Naive thymus-derived CD4-positive, alpha-beta T cell (primary cell): ENCODE measurements around the gene LDHB. TPM values are rescaled to one million over a fixed set of nuclear protein-coding genes. Genes with fewer than 3 reads are reported as not detected.

Source experiments
- ATAC-seq: fragments of 150-1000 bp; cut with Tn5 transposase; 2 replicates; pipeline ENCODE4 v1.10.0; 2021; ENCODE audit warnings: mild to moderate bottlenecking, moderate library complexity
- CTCF ChIA-PET: fragments of 350-600 bp; sonication (Branson Sonifier 250); formaldehyde crosslinking; loops from one replicate; lab custom pipeline; 2021; ENCODE audit warnings: antibody characterized with exemption; lab: Charles Lee
- POLR2A ChIA-PET: fragments of 350-600 bp; sonication (Branson Sonifier 250); formaldehyde crosslinking; loops from one replicate; lab custom pipeline; 2021; ENCODE audit warnings: antibody characterized with exemption, inconsistent platforms; lab: Charles Lee
- DNase-seq, 9 donors: peaks; one replicate each; pipeline versions ENCODE4 v3.0.0 to v3.0.0-alpha.2; 2020 to 2022; ENCODE audit warnings: mixed read lengths in 1 of 9
- H3K27ac ChIP-seq: one replicate; pipeline ENCODE4 v1.7.0; 2013; ENCODE audit warnings: mild to moderate bottlenecking, low read depth, low read length, moderate library complexity
- H3K27me3 ChIP-seq, 2 donors: one replicate each; pipeline ENCODE4 v1.7.0; 2013; ENCODE audit warnings: low read length in 2 of 2, mild to moderate bottlenecking in 2 of 2, moderate library complexity in 2 of 2; ENCODE audit not compliant: control insufficient read depth in 2 of 2, insufficient read depth in 2 of 2
- H3K36me3 ChIP-seq, 3 experiments: 1 replicate in 2 of 3; 2 replicates in 1 of 3; pipeline ENCODE4 v1.7.0; 2013; ENCODE audit warnings: low read length in 3 of 3, mild to moderate bottlenecking in 3 of 3, moderate library complexity in 1 of 3; ENCODE audit not compliant: insufficient read depth in 3 of 3, control insufficient read depth in 2 of 3
- H3K4me1 ChIP-seq, 2 donors: one replicate each; pipeline ENCODE4 v1.7.0; 2013; ENCODE audit warnings: low read length in 2 of 2, mild to moderate bottlenecking in 2 of 2, moderate library complexity in 1 of 2; ENCODE audit not compliant: control insufficient read depth in 2 of 2, insufficient read depth in 2 of 2
- H3K4me3 ChIP-seq: 2 replicates; pipeline ENCODE4 v1.7.0; 2013; ENCODE audit warnings: mild to moderate bottlenecking, low read length
- H3K9me3 ChIP-seq, 3 experiments: 1 replicate in 2 of 3; 2 replicates in 1 of 3; pipeline ENCODE4 v1.7.0; 2013; ENCODE audit warnings: low read length in 3 of 3; ENCODE audit not compliant: control insufficient read depth in 2 of 3
- H3K27ac Mint-ChIP-seq, 9 donors: one replicate each; pipeline ENCODE4 v1.8.0; 2020 to 2022; ENCODE audit warnings: mixed read lengths in 9 of 9, mild to moderate bottlenecking in 8 of 9, moderate library complexity in 5 of 9, inconsistent platforms in 2 of 9
- H3K27me3 Mint-ChIP-seq, 5 donors: one replicate each; pipeline ENCODE4 v1.8.0; 2021 to 2022; ENCODE audit warnings: mixed read lengths in 5 of 5, mild to moderate bottlenecking in 1 of 5
- H3K36me3 Mint-ChIP-seq, 5 donors: one replicate each; pipeline ENCODE4 v1.8.0; 2020 to 2022; ENCODE audit warnings: mixed read lengths in 5 of 5, mild to moderate bottlenecking in 3 of 5, inconsistent platforms in 1 of 5
- H3K4me1 Mint-ChIP-seq, 7 donors: one replicate each; pipeline ENCODE4 v1.8.0; 2020 to 2022; ENCODE audit warnings: mixed read lengths in 7 of 7, mild to moderate bottlenecking in 3 of 7, inconsistent platforms in 1 of 7
- H3K4me3 Mint-ChIP-seq, 10 donors: one replicate each; pipeline ENCODE4 v1.8.0; 2020 to 2022; ENCODE audit warnings: mild to moderate bottlenecking in 10 of 10, mixed read lengths in 10 of 10, moderate library complexity in 6 of 10, inconsistent platforms in 2 of 10
- H3K9me3 Mint-ChIP-seq, 11 donors: one replicate each; pipeline ENCODE4 v1.8.0; 2020 to 2022; ENCODE audit warnings: mixed read lengths in 11 of 11, mild to moderate bottlenecking in 4 of 11, inconsistent platforms in 1 of 11, moderate library complexity in 1 of 11
- intact Hi-C, 2 donors: fragments of 100-400 bp; cut with micrococcal nuclease; formaldehyde crosslinking; loops; one replicate each; pipeline ENCODE4 v1.15.1; 2023
- polyA plus RNA-seq, 2 donors: library from polyadenylated mRNA; unstranded; fragments of 300-500 nt; fragmentation: Illumina TruSeq; gene quantifications; one replicate each; pipeline ENCODE4 v1.2.3, GENCODE V29; 2021
- total RNA-seq, 6 experiments: library from RNA in 5 of 6; stranded (reverse) in 5 of 6; gene quantifications; 1 replicate in 5 of 6; 2 replicates in 1 of 6; pipeline ENCODE4 v1.2.3 and lab custom pipeline; 2021 to 2026

Gene LDHB
- total and polyA plus RNA-seq, 7 experiments from 2014 or later, result 630 to 2,849 (median 1,265) TPM

- intact Hi-C loops, result loop anchor here in 1 of 2 donors (5.0 to 10.0 kb wide), 2 partner anchors 389 to 476 kb away; no protein-coding TSS in a partner anchor
- Mint-ChIP-seq H3K36me3 (no peaks in the 10 kb centered on the region), H3K27me3 (peaks cover 0 to 12% (median 0%) of the 10 kb centered on the region in 5 donors), H3K27ac (no peak overlapping the region), H3K4me1 (peaks cover 5 to 39% (median 22%) of the 10 kb centered on the region in 7 donors), H3K9me3 (no peaks in the 10 kb centered on the region), H3K4me3 (no peak overlapping the region)
- H3K4me1 ChIP-seq, result peaks cover 1 to 15% of the 10 kb centered on the region in 2 donors
- ChIA-PET CTCF (interaction anchor here (0.6 to 5.2 kb wide), 6 partner anchors 17 to 750 kb away, joined by 3 to 34 read pairs (median 4); no protein-coding TSS in a partner anchor), POLR2A (interaction anchor here (0.7 to 1.7 kb wide), 3 partner anchors 11 to 76 kb away, joined by 3 to 4 read pairs (median 3); no protein-coding TSS in a partner anchor)
- H3K27me3 ChIP-seq, result no peaks in the 10 kb centered on the region
- DNase-seq (no peak), ATAC-seq (no peak)
- H3K4me3 ChIP-seq, result no peak overlapping the region
- no peak overlapping the region for H3K27ac ChIP-seq
- no peaks in the 10 kb centered on the region for H3K36me3 ChIP-seq
- no peaks in the 10 kb centered on the region for H3K9me3 ChIP-seq
Measured at GRCh38 chr12:21695986-21696385, 38.3 kb upstream of the LDHB start.

- DNase-seq (no peak), ATAC-seq (no peak)
- Histone ChIP-seq H3K4me1 (peaks cover 3 to 23% of the 10 kb centered on the region in 2 donors), H3K27ac (no peak overlapping the region), H3K9me3 (peaks cover 0 to 1% (median 0%) of the 10 kb centered on the region in 3 experiments), H3K27me3 (no peaks in the 10 kb centered on the region), H3K4me3 (no peak overlapping the region), H3K36me3 (no peaks in the 10 kb centered on the region)
- H3K4me1 Mint-ChIP-seq, result peaks cover 11 to 47% (median 31%) of the 10 kb centered on the region in 7 donors
- no peak overlapping the region for H3K4me3 Mint-ChIP-seq
- H3K36me3 Mint-ChIP-seq, result peaks cover 0 to 7% (median 3%) of the 10 kb centered on the region in 5 donors
- CTCF ChIA-PET, result no interaction called here
- H3K27me3 Mint-ChIP-seq, result peaks cover 0 to 5% (median 0%) of the 10 kb centered on the region in 5 donors
- H3K27ac Mint-ChIP-seq, result peak overlapping the region in 1 of 9 donors; percentile 37
- intact Hi-C loops, result loop anchor here in 1 of 2 donors (5.0 to 10.0 kb wide), 4 partner anchors 390 to 938 kb away; no protein-coding TSS in a partner anchor
- H3K9me3 Mint-ChIP-seq, result peaks cover 0 to 11% (median 7%) of the 10 kb centered on the region in 11 donors
- POLR2A ChIA-PET, result no interaction called here
Measured at GRCh38 chr12:21694660-21695059, 37.0 kb upstream of the LDHB start.

GRCh38 chr12:21691515-21691914 lies 33.9 kb upstream of the LDHB start:
- no peak overlapping the region for H3K27ac ChIP-seq
- H3K27me3 Mint-ChIP-seq, result peaks cover 0 to 4% (median 0%) of the 10 kb centered on the region in 5 donors
- peak overlapping the region in 5 of 10 donors; percentile 9 to 67 (median 36) for H3K4me3 Mint-ChIP-seq
- H3K36me3 ChIP-seq, result no peaks in the 10 kb centered on the region
- intact Hi-C loops, result loop anchor here in 1 of 2 donors (5.0 to 10.0 kb wide), 3 partner anchors 393 to 941 kb away; no protein-coding TSS in a partner anchor
- ATAC-seq (no peak), DNase-seq (no peak)
- H3K4me3 ChIP-seq, result no peak overlapping the region
- peaks cover 11 to 37% (median 27%) of the 10 kb centered on the region in 7 donors for H3K4me1 Mint-ChIP-seq
- H3K4me1 ChIP-seq, result peaks cover 3 to 22% of the 10 kb centered on the region in 2 donors
- ChIA-PET POLR2A (interaction anchor here (1.2 kb wide), 1 partner anchor 13 kb away, joined by 5 read pairs; no protein-coding TSS in a partner anchor), CTCF (interaction anchor here (0.5 to 1.5 kb wide), 2 partner anchors 9 to 401 kb away, joined by 3 to 4 read pairs; no protein-coding TSS in a partner anchor)
- H3K9me3 Mint-ChIP-seq, result peaks cover 0 to 34% (median 16%) of the 10 kb centered on the region in 11 donors
- H3K36me3 Mint-ChIP-seq, result peaks cover 11 to 25% (median 13%) of the 10 kb centered on the region in 5 donors
- H3K27ac Mint-ChIP-seq, result peak overlapping the region in 8 of 9 donors; percentile 25 to 88 (median 78)
- peaks cover 4 to 10% (median 4%) of the 10 kb centered on the region in 3 experiments for H3K9me3 ChIP-seq
- H3K27me3 ChIP-seq, result no peaks in the 10 kb centered on the region

- Histone ChIP-seq H3K4me1 (peaks cover 3 to 22% of the 10 kb centered on the region in 2 donors), H3K36me3 (no peaks in the 10 kb centered on the region), H3K9me3 (peaks cover 4 to 10% (median 4%) of the 10 kb centered on the region in 3 experiments), H3K27ac (peak overlapping the region; percentile 40), H3K27me3 (no peaks in the 10 kb centered on the region), H3K4me3 (no peak overlapping the region)
- ChIA-PET POLR2A (interaction anchor here (0.6 to 1.2 kb wide), 3 partner anchors 10 to 33 kb away, joined by 4 to 5 read pairs (median 4); partner anchors contain the start of gene LDHB), CTCF (interaction anchor here (0.5 to 1.5 kb wide), 4 partner anchors 8 to 37 kb away, joined by 3 to 7 read pairs (median 4); no protein-coding TSS in a partner anchor)
- peak in 6 of 9 donors; percentile 31 to 71 (median 50) for DNase-seq
- H3K4me3 Mint-ChIP-seq, result peak overlapping the region; percentile 0 to 67 (median 35)
- peaks cover 0 to 4% (median 0%) of the 10 kb centered on the region in 5 donors for H3K27me3 Mint-ChIP-seq
- ATAC-seq, result peak; percentile 80
- H3K9me3 Mint-ChIP-seq, result peaks cover 0 to 34% (median 16%) of the 10 kb centered on the region in 11 donors
- peak overlapping the region; percentile 14 to 88 (median 69) for H3K27ac Mint-ChIP-seq
- peaks cover 11 to 37% (median 27%) of the 10 kb centered on the region in 7 donors for H3K4me1 Mint-ChIP-seq
- intact Hi-C loops, result loop anchor here in 1 of 2 donors (5.0 to 10.0 kb wide), 3 partner anchors 394 to 941 kb away; no protein-coding TSS in a partner anchor
- H3K36me3 Mint-ChIP-seq, result peaks cover 11 to 25% (median 13%) of the 10 kb centered on the region in 5 donors
Measured at GRCh38 chr12:21690704-21691368, 33.2 kb upstream of the LDHB start.

GRCh38 chr12:21683115-21683514 lies 25.5 kb upstream of the LDHB start:
- H3K4me1 ChIP-seq, result peaks cover 0 to 24% of the 10 kb centered on the region in 2 donors
- ChIA-PET POLR2A (interaction anchor here (1.1 to 1.7 kb wide), 3 partner anchors 25 to 73 kb away, joined by 3 to 9 read pairs (median 6); no protein-coding TSS in a partner anchor), CTCF (interaction anchor here (0.9 to 8.1 kb wide), 3 partner anchors 8 to 74 kb away, joined by 3 to 68 read pairs (median 4); no protein-coding TSS in a partner anchor)
- Mint-ChIP-seq H3K9me3 (peaks cover 0 to 8% (median 3%) of the 10 kb centered on the region in 11 donors), H3K4me1 (peaks cover 9 to 25% (median 20%) of the 10 kb centered on the region in 7 donors), H3K27me3 (peaks cover 0 to 8% (median 0%) of the 10 kb centered on the region in 5 donors), H3K4me3 (no peak overlapping the region), H3K36me3 (peaks cover 0 to 5% (median 3%) of the 10 kb centered on the region in 5 donors), H3K27ac (peak overlapping the region in 1 of 9 donors; percentile 37)
- H3K4me3 ChIP-seq, result no peak overlapping the region
- no peak for ATAC-seq
- intact Hi-C loops, result loop anchor here in 1 of 2 donors (5.0 kb wide), 2 partner anchors 41 to 371 kb away; no protein-coding TSS in a partner anchor
- H3K36me3 ChIP-seq, result no peaks in the 10 kb centered on the region
- no peak overlapping the region for H3K27ac ChIP-seq
- no peaks in the 10 kb centered on the region for H3K27me3 ChIP-seq
- DNase-seq, result no peak
- H3K9me3 ChIP-seq, result peaks cover 0 to under 1% (median 0%) of the 10 kb centered on the region in 3 experiments
